Measurements from ENCODE around the gene DAPK1.

DAPK1 gene

DNA sequence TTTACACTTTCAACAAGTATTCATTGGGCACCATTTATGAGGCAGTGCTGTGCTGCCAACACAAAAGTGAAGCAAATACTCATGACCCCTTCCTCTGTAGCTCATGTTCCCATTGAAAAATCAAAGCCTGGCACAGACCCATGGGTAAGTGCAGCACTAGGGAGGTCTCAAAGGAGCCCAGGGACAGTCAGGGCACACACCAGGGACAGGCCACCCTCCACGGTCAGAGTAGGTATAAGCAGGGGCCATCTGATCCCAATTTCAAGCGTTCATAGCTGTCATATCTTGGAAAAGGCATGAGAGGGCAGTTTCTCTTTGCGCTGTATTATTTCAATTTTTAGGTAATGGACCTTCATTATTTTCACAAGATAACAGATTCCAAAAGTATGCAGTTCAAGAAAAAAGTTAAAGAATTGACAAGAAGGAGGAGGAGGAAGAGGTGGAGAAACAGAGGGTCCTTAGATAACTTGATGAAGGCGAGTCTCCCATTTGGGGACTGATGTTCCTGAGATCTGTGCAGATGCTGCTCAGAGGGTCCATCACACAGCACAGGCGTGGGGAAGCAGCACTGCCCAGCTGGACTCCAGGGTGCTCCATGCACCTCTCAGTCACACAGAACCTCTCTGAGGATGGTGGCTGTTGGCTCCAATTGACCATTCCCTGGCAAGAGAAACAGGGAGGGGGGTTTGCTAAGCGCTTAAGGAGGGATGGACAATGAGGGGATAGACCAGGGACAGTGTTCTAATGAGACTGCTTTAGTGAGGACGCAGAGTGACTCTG lies 235.8 kb downstream of the DAPK1 start:
- H3K36me3 ChIP-seq (ENCODE audit: control insufficient read depth, low read length) = no peaks in the 10 kb centered on the region
- H3K9me2 ChIP-seq (replicated peaks; ENCODE audit: control insufficient read depth, low read length) = no peaks in the 10 kb centered on the region
- no peaks in the 10 kb centered on the region for H3K4me1 ChIP-seq (ENCODE audit: control insufficient read depth, low read length)
- TF ChIP-seq, protein P1, sequence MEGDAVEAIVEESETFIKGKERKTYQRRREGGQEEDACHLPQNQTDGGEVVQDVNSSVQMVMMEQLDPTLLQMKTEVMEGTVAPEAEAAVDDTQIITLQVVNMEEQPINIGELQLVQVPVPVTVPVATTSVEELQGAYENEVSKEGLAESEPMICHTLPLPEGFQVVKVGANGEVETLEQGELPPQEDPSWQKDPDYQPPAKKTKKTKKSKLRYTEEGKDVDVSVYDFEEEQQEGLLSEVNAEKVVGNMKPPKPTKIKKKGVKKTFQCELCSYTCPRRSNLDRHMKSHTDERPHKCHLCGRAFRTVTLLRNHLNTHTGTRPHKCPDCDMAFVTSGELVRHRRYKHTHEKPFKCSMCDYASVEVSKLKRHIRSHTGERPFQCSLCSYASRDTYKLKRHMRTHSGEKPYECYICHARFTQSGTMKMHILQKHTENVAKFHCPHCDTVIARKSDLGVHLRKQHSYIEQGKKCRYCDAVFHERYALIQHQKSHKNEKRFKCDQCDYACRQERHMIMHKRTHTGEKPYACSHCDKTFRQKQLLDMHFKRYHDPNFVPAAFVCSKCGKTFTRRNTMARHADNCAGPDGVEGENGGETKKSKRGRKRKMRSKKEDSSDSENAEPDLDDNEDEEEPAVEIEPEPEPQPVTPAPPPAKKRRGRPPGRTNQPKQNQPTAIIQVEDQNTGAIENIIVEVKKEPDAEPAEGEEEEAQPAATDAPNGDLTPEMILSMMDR (IDR thresholded peaks at IDR 0.05; ENCODE audit: low read depth, low read length, poor library complexity, severe bottlenecking) = no peak
- no peak for TF ChIP-seq EZH2phosphoT487 (IDR thresholded peaks at IDR 0.05; ENCODE audit: borderline replicate concordance, low read length)
- no peaks in the 10 kb centered on the region for H3K27me3 ChIP-seq (ENCODE audit: control insufficient read depth, low read length)
- H3K4me3 ChIP-seq (ENCODE audit: low read length) = no peak overlapping the region
- H3K4me2 ChIP-seq (ENCODE audit: low read length) = no peak overlapping the region
- H3F3A ChIP-seq (ENCODE audit: control insufficient read depth, insufficient read depth) = no peaks in the 10 kb centered on the region
- no peaks in the 10 kb centered on the region for H3K79me2 ChIP-seq (ENCODE audit: control insufficient read depth, low read length)
- H3K9me3 ChIP-seq (ENCODE audit: control insufficient read depth, insufficient read depth, low read length) = no peaks in the 10 kb centered on the region; the same call in 1 of the 2 replicates
- no peaks in the 10 kb centered on the region for H4K20me1 ChIP-seq (ENCODE audit: control insufficient read depth, insufficient read depth, low read depth, low read length)
- no peak overlapping the region for H3K27ac ChIP-seq (ENCODE audit: low read depth, low read length)

DNA sequence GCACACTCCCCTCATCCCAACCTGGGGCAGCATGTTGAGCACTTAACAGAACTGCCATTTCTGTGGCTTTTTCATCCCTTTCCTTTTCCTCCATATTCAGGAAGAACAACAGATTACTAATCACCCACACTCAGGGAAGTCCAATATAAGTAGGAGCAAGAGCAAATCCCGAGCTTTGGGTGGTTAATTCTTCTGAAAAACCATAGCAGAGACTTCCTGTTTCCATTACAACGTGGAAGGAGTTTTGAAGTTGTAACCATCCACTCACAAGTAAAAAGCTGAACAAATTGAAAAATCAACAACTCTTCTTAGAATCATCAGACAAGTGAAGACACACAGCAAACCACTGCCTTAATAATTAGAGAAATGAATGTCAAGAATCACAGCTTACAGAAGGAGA lies 236.4 kb downstream of the DAPK1 start:
- Histone ChIP-seq H3K27ac (ENCODE audit: low read depth, low read length) (no peak overlapping the region), H3K9me2 (replicated peaks; ENCODE audit: control insufficient read depth, low read length) (no peaks in the 10 kb centered on the region), H4K20me1 (ENCODE audit: control insufficient read depth, insufficient read depth, low read depth, low read length) (no peaks in the 10 kb centered on the region), H3F3A (ENCODE audit: control insufficient read depth, insufficient read depth) (no peaks in the 10 kb centered on the region), H3K36me3 (ENCODE audit: control insufficient read depth, low read length) (no peaks in the 10 kb centered on the region), H3K9me3 (ENCODE audit: control insufficient read depth, insufficient read depth, low read length) (no peaks in the 10 kb centered on the region; the same call in 1 of the 2 replicates), H3K27me3 (ENCODE audit: control insufficient read depth, low read length) (no peaks in the 10 kb centered on the region), H3K4me1 (ENCODE audit: control insufficient read depth, low read length) (no peaks in the 10 kb centered on the region), H3K4me2 (ENCODE audit: low read length) (no peak overlapping the region), H3K4me3 (ENCODE audit: low read length) (no peak overlapping the region), H3K79me2 (ENCODE audit: control insufficient read depth, low read length) (no peaks in the 10 kb centered on the region)
- TF ChIP-seq, protein P1 (IDR thresholded peaks at IDR 0.05; ENCODE audit: low read depth, low read length, poor library complexity, severe bottlenecking) = no peak
- TF ChIP-seq EZH2phosphoT487 (IDR thresholded peaks at IDR 0.05; ENCODE audit: borderline replicate concordance, low read length) = no peak

DNA sequence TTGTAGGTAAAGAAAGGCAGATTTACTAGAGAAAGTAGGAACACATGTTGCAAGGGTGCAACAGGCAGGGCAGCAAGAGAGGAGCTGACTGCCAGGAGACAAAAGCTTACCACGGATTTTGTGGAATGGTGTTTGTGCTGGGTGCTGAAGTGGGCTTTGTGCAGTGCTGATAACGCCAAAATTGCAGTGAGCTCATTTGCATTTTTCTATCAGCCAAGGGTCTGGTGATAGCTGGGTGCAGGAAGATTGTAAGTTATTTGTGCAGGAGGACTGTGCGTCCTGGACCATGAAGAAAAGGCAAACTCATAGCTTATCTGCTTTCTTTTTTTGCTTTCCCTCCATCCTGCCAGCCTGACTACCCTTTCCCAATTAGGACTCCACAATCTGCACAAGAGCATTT lies 241.9 kb downstream of the DAPK1 start:
- Histone ChIP-seq H3K4me2 (ENCODE audit: low read length) (no peak overlapping the region), H3K4me3 (ENCODE audit: low read length) (no peak overlapping the region), H3K9me3 (ENCODE audit: control insufficient read depth, insufficient read depth, low read length) (no peaks in the 10 kb centered on the region; the same call in 1 of the 2 replicates), H4K20me1 (ENCODE audit: control insufficient read depth, insufficient read depth, low read depth, low read length) (no peaks in the 10 kb centered on the region), H3K4me1 (ENCODE audit: control insufficient read depth, low read length) (no peaks in the 10 kb centered on the region), H3K9me2 (replicated peaks; ENCODE audit: control insufficient read depth, low read length) (no peaks in the 10 kb centered on the region), H3K79me2 (ENCODE audit: control insufficient read depth, low read length) (no peaks in the 10 kb centered on the region), H3K27ac (ENCODE audit: low read depth, low read length) (no peak overlapping the region), H3F3A (ENCODE audit: control insufficient read depth, insufficient read depth) (no peaks in the 10 kb centered on the region), H3K36me3 (ENCODE audit: control insufficient read depth, low read length) (no peaks in the 10 kb centered on the region), H3K27me3 (ENCODE audit: control insufficient read depth, low read length) (no peaks in the 10 kb centered on the region)
- TF ChIP-seq, protein P1 (IDR thresholded peaks at IDR 0.05; ENCODE audit: low read depth, low read length, poor library complexity, severe bottlenecking) = no peak
- no peak for TF ChIP-seq EZH2phosphoT487 (IDR thresholded peaks at IDR 0.05; ENCODE audit: borderline replicate concordance, low read length)
